Choroid plexus epithelial cell (primary cell): ENCODE data around the gene TBC1D5.

Experiments used
- DNase-seq: peaks from one replicate; pipeline ENCODE4 v3.0.0-alpha.2; 2010; ENCODE audit warnings: low read depth
- H3K4me3 ChIP-seq: 2 replicates; pipeline ENCODE4 v1.5.1; 2011; ENCODE audit warnings: low read depth, mild to moderate bottlenecking, control low read depth, low read length, moderate library complexity
- TF ChIP-seq, protein P1 (sequence below): conservative IDR thresholded peaks from 2 replicates; pipeline ENCODE4 v1.5.1; 2011; ENCODE audit warnings: low read depth, mild to moderate bottlenecking, control low read depth, inconsistent platforms, low read length, moderate library complexity

TBC1D5 gene

DNA sequence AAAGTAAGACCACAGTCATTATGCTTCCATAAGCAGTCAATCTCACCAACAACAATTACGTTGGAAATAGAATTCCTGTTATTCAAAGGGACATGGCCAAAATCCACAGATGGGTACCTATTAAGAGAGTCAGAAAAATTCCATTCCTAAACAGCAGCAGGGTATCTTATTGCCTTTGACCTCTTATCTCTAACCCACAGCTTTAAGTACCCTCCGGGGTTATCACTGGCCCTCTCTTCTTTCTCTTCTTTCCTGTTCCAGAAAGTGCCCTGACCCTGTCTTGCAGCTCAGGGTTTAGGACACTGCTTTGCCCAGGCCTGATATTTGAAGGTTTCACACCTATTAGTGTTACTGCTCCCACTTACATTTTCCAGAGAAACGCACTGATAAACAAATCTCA, 428.7 kb downstream of the TBC1D5 start:
- H3K4me3 ChIP-seq = no peak overlapping the region
- TF ChIP-seq, protein P1, sequence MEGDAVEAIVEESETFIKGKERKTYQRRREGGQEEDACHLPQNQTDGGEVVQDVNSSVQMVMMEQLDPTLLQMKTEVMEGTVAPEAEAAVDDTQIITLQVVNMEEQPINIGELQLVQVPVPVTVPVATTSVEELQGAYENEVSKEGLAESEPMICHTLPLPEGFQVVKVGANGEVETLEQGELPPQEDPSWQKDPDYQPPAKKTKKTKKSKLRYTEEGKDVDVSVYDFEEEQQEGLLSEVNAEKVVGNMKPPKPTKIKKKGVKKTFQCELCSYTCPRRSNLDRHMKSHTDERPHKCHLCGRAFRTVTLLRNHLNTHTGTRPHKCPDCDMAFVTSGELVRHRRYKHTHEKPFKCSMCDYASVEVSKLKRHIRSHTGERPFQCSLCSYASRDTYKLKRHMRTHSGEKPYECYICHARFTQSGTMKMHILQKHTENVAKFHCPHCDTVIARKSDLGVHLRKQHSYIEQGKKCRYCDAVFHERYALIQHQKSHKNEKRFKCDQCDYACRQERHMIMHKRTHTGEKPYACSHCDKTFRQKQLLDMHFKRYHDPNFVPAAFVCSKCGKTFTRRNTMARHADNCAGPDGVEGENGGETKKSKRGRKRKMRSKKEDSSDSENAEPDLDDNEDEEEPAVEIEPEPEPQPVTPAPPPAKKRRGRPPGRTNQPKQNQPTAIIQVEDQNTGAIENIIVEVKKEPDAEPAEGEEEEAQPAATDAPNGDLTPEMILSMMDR = no peak
- no peak for DNase-seq

DNA sequence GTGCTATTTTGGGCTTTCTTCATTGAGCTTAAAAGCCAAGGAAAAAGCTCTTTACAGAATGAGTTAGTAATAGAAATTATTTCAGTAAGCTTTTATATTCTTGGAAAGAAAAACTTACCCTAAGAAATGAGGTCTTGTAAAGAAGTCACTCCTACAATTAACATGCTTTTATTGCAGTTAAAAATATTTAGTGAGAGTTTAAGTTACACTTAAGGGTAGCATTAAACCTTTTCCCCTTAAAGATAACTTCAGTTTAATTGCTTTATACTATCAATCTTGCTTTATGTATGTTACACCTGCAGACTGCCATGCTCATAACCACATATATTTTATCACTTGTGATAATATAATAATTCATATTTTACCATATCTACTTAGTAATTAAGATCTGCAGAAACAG, 431.4 kb downstream of the TBC1D5 start:
- TF ChIP-seq, protein P1 = no peak
- DNase-seq = no peak
- no peak overlapping the region for H3K4me3 ChIP-seq

DNA sequence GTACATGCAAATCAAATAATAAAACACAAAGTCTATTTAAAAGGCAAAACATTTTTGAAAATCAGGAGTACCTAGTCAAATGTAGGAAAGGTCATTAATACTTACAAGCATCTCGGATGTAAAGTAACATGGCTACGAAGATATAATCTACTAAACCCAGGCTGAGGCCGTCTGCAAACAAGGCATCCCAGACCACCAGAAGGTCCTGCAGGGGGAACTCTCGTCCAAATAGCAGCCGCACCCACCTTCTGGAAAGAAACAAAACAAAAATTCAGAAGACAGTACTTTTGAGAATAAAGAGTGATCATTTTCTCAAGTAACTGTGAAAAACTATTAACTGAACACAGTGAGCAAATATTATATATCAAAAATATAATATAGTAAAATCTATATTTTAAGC, 434.5 kb downstream of the TBC1D5 start:
- TF ChIP-seq, protein P1 = no peak
- no peak overlapping the region for H3K4me3 ChIP-seq

DNA sequence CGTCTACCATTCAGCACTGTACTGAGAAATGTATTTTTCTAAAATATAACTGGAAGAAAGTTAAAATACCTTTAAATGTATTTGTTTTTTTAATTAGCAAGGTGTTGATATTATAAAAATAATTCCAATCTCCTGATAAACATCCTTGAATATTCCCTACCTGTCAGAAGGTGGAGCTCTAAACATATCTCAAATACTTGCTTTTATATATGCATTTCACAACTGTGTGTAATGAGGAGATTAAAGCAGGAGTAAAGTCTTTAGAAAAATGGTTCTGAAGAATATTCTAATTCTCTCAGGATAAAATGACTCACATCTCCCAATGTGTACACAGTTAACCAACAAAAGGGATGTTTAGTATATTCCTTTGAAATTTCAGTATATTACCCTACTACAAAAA, 434.9 kb downstream of the TBC1D5 start:
- H3K4me3 ChIP-seq = no peak overlapping the region
- TF ChIP-seq, protein P1 = peak; percentile 24
- DNase-seq = peak; percentile 19

More for the DNA sequence above, 434.5 kb downstream of the TBC1D5 start:
- DNase-seq = no peak

DNA sequence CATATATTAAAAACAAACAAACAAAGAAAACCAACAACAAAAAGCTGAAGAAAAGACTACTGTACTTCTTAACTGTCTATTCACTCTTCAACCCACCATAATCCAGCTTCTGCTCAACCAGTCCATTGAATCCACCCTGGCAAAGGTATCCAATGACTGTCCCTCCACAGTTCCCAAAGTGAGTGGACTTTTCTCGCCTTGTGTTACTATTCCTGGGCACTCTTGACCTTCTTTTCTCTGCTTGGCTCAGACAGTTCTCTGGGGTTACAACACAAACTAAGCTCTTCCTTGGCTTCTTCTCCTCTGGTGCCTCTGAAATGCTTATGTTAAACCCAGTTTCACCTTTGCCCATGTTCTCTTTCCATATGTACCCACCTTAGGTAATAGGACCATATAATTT, 437.5 kb downstream of the TBC1D5 start:
- no peak overlapping the region for H3K4me3 ChIP-seq
- TF ChIP-seq, protein P1 = no peak
- DNase-seq = no peak

DNA sequence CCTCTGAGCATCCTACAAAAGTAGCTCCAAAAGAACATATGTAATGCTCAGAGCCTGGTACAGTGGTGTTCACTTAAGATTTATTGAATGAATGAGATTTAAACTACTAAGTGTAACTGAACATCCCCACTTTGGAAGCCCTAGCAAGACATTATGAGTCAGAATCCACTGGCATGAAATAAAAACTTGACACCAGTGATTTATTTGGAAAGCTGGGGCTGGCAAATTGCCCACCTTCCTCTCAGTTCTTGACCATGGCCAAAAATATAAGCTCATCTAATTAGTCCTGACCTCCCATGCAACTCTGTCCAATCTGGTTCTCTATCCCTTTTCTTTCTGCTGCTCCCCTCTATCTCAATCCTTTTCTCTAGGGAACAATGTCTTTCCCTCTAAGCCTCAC, 439.7 kb downstream of the TBC1D5 start:
- TF ChIP-seq, protein P1 = no peak
- no peak overlapping the region for H3K4me3 ChIP-seq
- peak; percentile 21 for DNase-seq

DNA sequence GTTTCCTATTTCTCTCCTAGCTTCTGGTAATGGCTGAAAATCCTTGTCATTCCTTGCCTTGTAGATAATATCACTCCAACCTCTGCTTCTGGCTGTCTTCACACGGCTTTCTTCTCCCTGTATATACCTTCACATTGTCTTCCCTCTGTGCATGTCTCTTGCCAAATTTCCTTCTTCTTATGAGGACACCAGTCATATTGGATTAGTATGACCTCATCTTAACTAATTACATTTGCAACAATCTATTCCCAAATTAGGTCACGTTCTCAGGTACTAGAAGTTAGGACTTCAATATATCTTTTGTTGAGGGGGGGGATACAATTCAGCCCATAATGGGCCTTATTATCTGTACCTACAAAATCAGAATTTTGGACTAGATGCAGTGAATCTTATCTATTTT, 440.3 kb downstream of the TBC1D5 start:
- TF ChIP-seq, protein P1 = no peak
- no peak overlapping the region for H3K4me3 ChIP-seq
- DNase-seq = no peak
